T-helper 2 cell (primary cell): ENCODE measurements around the gene MAL.

Source experiments
- DNase-seq, 5 experiments: peaks; one replicate each; pipeline versions ENCODE4 v3.0.0 to v3.0.0-alpha.2; 2012 to 2022

Gene MAL

DNA sequence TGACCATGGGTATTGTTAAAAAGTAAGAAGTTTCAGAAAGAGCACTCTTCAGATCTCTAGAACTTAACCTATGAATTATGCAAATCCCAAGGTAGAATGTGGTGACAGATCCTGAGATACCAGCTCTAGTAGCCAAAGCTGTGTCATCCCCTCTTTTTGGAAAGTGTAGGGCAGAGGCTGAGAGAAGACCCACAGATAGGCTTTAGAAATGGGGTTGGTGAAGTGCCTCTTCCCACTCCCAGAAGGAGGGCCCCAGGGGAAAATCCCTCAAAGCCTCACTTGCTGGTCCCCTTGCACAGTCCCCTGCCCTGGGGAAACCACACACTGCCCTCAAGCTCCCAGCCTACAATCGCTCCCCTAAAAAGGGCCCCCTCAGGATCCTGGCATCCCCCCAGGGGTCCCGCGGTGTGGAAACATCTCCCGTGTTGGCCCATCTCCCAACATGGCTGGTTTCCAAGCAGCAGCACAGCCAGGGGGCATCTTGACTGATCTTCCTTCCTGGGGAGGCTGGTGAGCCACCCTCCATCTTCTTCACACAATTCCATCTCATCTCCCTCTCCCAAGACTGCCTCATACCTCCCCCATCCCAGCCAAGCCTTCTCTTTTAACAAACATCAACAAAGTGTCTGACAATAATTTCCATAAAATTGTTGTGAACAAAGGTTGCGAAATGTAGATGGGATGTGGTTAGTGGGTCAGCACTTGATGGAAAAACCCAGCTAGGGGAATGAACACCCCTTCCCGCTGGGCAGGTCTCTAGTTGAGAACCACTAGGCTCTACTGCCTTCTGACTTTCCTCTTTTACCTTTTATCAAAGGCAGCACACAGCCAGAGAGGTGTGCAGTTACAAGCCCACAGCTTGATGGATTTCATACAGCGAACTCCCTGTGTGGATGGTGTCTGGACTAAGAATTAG is 25.1 kb downstream of the MAL start:
- no peak for DNase-seq

DNA sequence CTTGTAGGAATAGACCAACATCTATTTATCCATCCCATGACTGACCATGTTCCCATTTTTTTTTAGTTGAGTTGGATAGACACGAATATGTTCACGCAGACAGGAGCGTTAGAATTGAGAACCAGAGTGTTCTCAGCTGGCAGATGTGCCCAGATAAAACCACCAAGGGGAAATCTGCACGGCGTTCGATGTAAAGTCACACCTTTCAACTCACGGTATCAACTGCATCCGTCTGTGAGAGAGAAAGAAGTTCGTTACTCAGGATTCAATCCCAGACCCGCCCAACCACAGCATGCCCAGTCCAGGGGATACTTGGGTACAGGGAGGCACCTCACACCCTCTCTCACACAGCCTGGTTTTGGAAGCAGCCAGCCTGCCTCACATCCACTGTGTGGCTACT is 26.1 kb downstream of the MAL start:
- DNase-seq, result no peak

- no peak for DNase-seq
Measured at GRCh38 chr2:95052307-95052706, 26.8 kb downstream of the MAL start.

GRCh38 chr2:95052804-95053479 is 27.4 kb downstream of the MAL start:
- DNase-seq, result no peak

DNA sequence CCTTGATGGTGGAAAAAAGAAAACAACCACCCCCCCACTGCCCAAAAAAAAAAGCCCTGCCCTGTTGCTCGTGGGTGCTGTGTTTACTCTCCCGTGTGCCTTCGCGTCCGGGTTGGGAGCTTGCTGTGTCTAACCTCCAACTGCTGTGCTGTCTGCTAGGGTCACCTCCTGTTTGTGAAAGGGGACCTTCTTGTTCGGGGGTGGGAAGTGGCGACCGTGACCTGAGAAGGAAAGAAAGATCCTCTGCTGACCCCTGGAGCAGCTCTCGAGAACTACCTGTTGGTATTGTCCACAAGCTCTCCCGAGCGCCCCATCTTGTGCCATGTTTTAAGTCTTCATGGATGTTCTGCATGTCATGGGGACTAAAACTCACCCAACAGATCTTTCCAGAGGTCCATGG is 28.0 kb downstream of the MAL start:
- DNase-seq, result no peak

DNA sequence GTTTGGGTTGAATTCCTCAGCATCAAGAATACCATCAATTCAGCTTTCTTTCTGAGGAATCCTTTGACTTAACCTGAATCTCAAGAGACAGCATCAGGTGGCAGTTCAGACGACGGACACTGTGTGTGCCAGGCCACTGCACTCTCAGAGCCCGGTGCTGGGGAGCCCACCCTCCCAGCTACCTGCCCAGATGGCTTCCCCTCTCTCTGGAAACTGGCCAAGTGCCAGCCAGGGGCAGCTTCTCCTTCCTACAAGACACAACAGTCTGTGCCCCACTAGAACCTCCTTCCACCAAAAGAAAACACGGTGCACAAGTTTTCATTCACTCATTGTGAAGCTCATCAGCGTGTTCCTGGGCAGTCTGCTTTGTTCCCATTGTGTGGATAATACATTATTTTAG is 28.5 kb downstream of the MAL start:
- no peak for DNase-seq

- DNase-seq, result no peak
Measured at GRCh38 chr2:95055262-95055661, 29.8 kb downstream of the MAL start.

DNA sequence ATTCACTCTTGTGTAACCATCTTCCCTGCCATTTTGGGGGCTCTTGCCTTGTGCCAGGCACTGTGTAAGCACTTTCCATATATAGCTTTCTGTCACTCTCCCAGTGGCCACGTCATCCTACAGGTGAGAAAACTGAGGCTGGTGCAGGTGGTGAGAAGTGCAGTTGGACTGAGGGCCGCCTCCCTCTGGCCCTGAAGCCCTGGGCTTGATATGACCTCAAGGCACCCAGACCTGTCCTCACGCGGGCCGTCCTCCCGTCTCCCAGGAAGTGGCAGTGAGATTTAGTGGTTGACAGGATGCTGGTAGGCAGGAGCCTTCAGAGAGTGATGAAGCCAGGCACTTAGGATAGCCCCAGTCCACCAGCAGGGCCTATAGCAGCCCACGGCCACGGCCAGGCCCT is 30.5 kb downstream of the MAL start:
- DNase-seq, result no peak

DNA sequence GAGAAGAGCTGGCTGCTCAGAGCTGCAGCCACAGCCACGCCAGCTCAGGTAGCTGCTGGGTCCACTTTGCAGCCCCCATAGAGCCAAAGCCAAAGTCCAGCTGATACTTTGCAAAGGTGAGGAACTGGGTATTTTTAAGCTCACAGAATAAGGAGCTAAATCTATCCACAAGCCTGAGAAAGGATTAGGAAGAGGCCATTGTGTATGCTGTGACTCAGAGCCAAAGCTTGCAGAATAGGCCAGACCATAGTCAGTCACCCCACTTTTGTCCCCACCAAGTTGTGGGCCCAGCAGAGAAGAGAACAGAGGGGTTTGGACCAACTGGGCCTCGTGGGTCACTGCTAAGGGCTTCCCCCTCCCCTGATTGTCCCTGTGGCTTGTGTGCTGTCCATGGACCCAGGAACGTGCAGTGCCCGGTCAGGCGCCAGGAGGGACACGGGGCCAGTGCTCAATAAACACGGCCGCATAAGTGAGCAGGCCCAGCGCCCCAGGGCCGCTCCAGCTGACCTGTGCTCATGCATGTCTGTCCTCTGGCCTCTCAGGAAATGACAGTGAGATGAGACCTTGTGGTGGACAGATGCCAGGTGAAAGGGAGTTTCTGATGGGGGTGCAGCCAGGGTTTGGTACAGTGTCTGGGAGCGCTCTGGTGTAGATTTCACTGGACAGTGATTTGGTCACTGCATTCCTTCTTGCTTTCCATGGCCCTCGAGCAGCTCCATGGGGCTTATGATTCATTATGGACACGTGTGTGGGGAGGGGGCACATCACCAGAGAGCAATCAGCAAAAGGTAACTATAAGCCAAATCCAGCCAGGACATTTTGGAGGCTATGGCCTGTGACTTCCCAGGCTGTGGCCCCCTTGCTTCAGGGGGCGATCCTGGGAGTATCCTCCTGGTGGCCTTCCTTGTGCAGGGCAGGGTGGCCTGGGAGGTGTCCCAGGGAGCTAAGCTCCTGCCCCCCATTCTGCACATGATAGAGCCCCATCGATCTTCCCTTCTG is 31.3 kb downstream of the MAL start:
- DNase-seq, result no peak

GRCh38 chr2:95057535-95058370 is 32.2 kb downstream of the MAL start:
- no peak for DNase-seq

- DNase-seq, result no peak
Measured at GRCh38 chr2:95058466-95058988, 33.0 kb downstream of the MAL start.

- DNase-seq, result no peak
Measured at GRCh38 chr2:95058989-95059641, 33.6 kb downstream of the MAL start.

GRCh38 chr2:95059656-95060370 is 34.3 kb downstream of the MAL start:
- no peak for DNase-seq

GRCh38 chr2:95060446-95061118 is 35.1 kb downstream of the MAL start:
- DNase-seq, result no peak

DNA sequence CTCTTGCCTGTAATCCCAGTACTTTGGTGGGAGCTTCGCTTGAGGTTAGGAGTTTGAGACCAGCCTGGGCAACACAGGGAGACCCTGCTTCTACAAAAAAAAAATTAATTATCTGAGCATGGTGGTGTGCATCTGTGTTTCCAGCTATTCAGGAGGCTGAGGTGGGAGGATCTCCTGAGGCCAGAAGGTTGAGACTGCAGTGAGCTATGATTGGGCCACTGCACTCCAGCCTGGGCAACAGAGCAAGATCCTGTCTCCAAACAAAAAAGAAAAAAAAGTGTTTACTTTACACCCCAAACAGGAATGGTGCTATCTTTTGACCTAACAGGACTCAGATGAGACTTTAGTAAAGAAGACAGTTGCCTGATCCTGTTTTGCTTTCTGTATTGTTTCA is 35.6 kb downstream of the MAL start:
- no peak for DNase-seq

DNA sequence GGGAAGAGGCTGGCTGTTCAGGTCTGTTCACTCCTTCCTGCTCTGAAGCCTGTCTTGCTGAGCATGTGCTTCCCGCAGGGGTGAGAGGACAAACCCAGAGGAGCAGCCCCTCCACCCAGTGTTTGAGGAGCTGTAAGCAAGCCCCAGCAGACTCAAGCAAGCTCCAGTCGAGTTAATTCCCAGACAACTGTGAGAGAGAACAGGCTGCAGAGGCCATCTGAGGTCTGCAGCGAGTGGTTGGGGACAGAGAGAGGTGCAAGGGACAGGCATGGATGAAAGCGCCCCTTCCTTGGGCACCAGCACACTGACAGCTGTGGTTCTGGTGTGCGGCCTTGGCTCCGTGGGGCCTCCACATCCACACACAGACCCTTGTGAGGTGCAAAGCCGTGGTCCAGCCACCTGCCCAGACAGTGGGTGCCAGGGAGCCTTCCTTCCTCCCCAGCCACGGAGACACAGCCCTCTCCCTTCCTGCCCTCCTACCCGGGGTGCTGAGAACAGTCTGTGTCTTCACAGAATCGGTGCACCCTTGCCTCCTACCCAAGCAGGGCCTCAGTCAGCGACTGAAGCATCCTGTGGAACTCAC is 36.2 kb downstream of the MAL start:
- peak in 1 of 5 experiments; percentile 71 for DNase-seq

DNA sequence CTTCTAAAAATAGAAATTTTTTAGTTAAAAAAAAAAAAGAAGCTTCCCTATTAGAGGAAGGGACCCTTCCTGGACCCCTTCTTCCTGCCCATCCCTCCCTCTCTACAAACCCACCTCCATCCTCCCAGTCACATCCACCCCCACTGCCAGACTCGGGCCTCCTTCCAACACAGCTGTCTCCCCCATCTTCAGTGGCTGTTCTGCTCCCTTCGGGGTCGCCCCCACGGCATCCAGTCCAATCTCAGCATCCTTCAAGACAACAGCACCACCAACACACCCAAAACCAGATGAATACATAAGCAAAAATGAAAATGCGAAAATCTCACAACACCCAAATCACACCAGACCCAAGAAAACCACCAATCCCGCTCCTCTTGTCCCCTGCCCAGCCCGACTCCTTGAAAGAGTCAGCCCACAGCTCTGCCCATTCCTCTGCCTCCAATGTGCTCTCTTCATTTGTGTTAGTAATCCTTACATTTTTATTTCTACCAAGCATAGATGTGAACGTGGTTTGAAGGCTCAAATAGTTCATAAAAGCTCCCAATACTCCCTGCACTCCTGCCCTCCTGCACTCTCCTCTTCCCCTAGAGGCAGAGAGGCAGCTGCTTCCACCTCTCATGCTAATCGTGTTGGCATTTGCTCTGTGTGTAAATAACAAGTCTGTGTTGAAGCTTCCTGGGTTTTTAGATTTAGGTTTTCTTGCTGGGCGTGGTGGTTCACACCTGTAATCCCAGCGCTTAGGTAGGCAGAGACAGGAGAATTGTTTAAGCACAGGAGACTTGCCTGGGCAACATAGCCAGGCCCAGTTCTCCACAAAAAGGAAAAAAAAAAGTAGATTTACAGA is 37.0 kb downstream of the MAL start:
- peak in 1 of 5 experiments; percentile 52 for DNase-seq
